Measurements from ENCODE around the gene AGR2.

- no peak for TF ChIP-seq EZH2 (IDR thresholded peaks at IDR 0.05; ENCODE audit: low read length, unreplicated experiment)
- TF ChIP-seq, protein P1, sequence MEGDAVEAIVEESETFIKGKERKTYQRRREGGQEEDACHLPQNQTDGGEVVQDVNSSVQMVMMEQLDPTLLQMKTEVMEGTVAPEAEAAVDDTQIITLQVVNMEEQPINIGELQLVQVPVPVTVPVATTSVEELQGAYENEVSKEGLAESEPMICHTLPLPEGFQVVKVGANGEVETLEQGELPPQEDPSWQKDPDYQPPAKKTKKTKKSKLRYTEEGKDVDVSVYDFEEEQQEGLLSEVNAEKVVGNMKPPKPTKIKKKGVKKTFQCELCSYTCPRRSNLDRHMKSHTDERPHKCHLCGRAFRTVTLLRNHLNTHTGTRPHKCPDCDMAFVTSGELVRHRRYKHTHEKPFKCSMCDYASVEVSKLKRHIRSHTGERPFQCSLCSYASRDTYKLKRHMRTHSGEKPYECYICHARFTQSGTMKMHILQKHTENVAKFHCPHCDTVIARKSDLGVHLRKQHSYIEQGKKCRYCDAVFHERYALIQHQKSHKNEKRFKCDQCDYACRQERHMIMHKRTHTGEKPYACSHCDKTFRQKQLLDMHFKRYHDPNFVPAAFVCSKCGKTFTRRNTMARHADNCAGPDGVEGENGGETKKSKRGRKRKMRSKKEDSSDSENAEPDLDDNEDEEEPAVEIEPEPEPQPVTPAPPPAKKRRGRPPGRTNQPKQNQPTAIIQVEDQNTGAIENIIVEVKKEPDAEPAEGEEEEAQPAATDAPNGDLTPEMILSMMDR (conservative IDR thresholded peaks at IDR 0.05; ENCODE audit: low read depth, low read length): no peak
- no peak for TF ChIP-seq EZH2phosphoT487 (IDR thresholded peaks at IDR 0.05; ENCODE audit: borderline replicate concordance, low read length)
Measured at GRCh38 chr7:16838891-16839290, 34.1 kb upstream of the AGR2 start.
